Panc1 (cell line): Measurements from ENCODE around the gene RAB40B. TPM values are rescaled to one million over a fixed set of nuclear protein-coding genes. Genes with fewer than 3 reads are reported as not detected.

Experiments used
- ATAC-seq: fragments of 200-7000 bp; cut with Tn5 transposase; 2 replicates; pipeline ENCODE4 v1.9.1; 2020; ENCODE audit warnings: mild to moderate bottlenecking, moderate library complexity
- BruUV-seq: library from RNA; stranded (reverse); fragments of 400-500 nt; replicated peaks from 2 replicates; lab custom pipeline; 2021; lab: Mats Ljungman, UMichigan
- CTCF ChIA-PET: fragments of 300-600 bp; sonication (Branson Sonifier 250); formaldehyde crosslinking; loops from one replicate; lab custom pipeline; 2022; ENCODE audit warnings: antibody characterized with exemption; lab: Charles Lee
- POLR2A ChIA-PET: fragments of 300-600 bp; sonication (Branson Sonifier 250); formaldehyde crosslinking; loops from one replicate; lab custom pipeline; 2022; ENCODE audit warnings: antibody characterized with exemption; lab: Charles Lee
- DNase-seq: peaks from one replicate; pipeline ENCODE4 v3.0.0-alpha.2; 2010; ENCODE audit warnings: low read depth, low spot score
- H3K27ac ChIP-seq: 2 replicates; pipeline ENCODE4 v1.5.1; 2011; ENCODE audit warnings: mild to moderate bottlenecking, low read length, inconsistent platforms
- H3K27me3 ChIP-seq: fragments of 200-500 bp; sonication (Bioruptor generic); 2 replicates; pipeline ENCODE4 v1.6.0; 2014; ENCODE audit warnings: low read length, inconsistent platforms; ENCODE audit not compliant: control insufficient read depth, insufficient read depth
- H3K36me3 ChIP-seq: fragments of 200-500 bp; sonication (Bioruptor generic); 2 replicates; pipeline ENCODE4 v1.5.1; 2014; ENCODE audit warnings: inconsistent platforms, mild to moderate bottlenecking, low read length, moderate library complexity; ENCODE audit not compliant: control insufficient read depth, insufficient read depth
- H3K4me1 ChIP-seq: 2 replicates; pipeline ENCODE4 v1.5.1; 2011; ENCODE audit warnings: inconsistent platforms, mild to moderate bottlenecking, low read length, moderate library complexity; ENCODE audit not compliant: control insufficient read depth, insufficient read depth
- H3K4me3 ChIP-seq, 2 experiments: 2 replicates each; pipeline ENCODE4 v1.5.1; 2011 to 2012; ENCODE audit warnings: low read depth in 2 of 2, low read length in 2 of 2, mild to moderate bottlenecking in 2 of 2, inconsistent platforms in 1 of 2, moderate library complexity in 1 of 2
- H3K9me3 ChIP-seq: fragments of 200-500 bp; sonication (Bioruptor generic); 2 replicates; pipeline ENCODE4 v1.5.1; 2014; ENCODE audit warnings: low read depth, mild to moderate bottlenecking, inconsistent platforms, low read length, moderate library complexity; ENCODE audit not compliant: control insufficient read depth, insufficient read depth
- CTCF ChIP-seq: fragments of 450-650 bp; IDR thresholded peaks from 2 replicates; pipeline ENCODE4 v1.5.1; 2017; ENCODE audit warnings: mild to moderate bottlenecking
- POLR2AphosphoS5 ChIP-seq: IDR thresholded peaks from 2 replicates; pipeline ENCODE4 v1.6.1; 2012; ENCODE audit warnings: mild to moderate bottlenecking, low read depth, low read length, moderate library complexity
- REST ChIP-seq, 2 experiments: IDR thresholded peaks; 2 replicates each; pipeline ENCODE4 v1.6.1; 2011 to 2012; ENCODE audit warnings: low read depth in 2 of 2, control low read depth in 1 of 2, low read length in 1 of 2, mild to moderate bottlenecking in 1 of 2, moderate library complexity in 1 of 2; ENCODE audit not compliant: insufficient read depth in 1 of 2
- SIN3A ChIP-seq: IDR thresholded peaks from 2 replicates; pipeline ENCODE4 v1.6.1; 2012; ENCODE audit warnings: low read depth, mild to moderate bottlenecking, low read length, moderate library complexity, borderline replicate concordance; ENCODE audit not compliant: insufficient read depth
- TCF7L2 ChIP-seq: IDR thresholded peaks from 2 replicates; pipeline ENCODE4 v1.6.1; 2011; ENCODE audit warnings: mild to moderate bottlenecking, low read depth, low read length, inconsistent platforms
- in situ Hi-C: cut with HindIII; loops from 2 replicates; pipeline ENCODE4 v1.10.0; 2016; ENCODE audit warnings: low sequenced_read_pairs, low pct_unique_long_range_greater_than_20kb
- intact Hi-C: fragments of 100-400 bp; cut with micrococcal nuclease; formaldehyde crosslinking; loops from one replicate; pipeline ENCODE4 v1.10.0; 2022; ENCODE audit not compliant: unreplicated experiment
- total RNA-seq: library from RNA; stranded (reverse); gene quantifications from one replicate; pipeline ENCODE4 v1.2.1, GENCODE V29; 2021; ENCODE audit not compliant: unreplicated experiment

The RAB40B gene
- total RNA-seq, 1 experiment from 2014 or later: 7.1 TPM

GRCh38 chr17:82743344-82744219 is 45.1 kb upstream of the RAB40B start:
- intact Hi-C loops (no loop called here), in situ Hi-C loops (no loop called here)
- no peak for TF ChIP-seq SIN3A
- TF ChIP-seq TCF7L2: no peak
- TF ChIP-seq POLR2AphosphoS5: no peak
- no peak for TF ChIP-seq REST (IDR thresholded peaks at IDR 0.05; ENCODE audit: insufficient read depth in 1 of 2, low read depth in 2 of 2, low read length in 1 of 2)
- no peak for TF ChIP-seq CTCF
- Histone ChIP-seq H3K27me3 (no peaks in the 10 kb centered on the region), H3K9me3 (peaks cover 9% of the 10 kb centered on the region; the same call in 1 of the 2 replicates), H3K27ac (no peak overlapping the region), H3K4me3 (no peak overlapping the region), H3K4me1 (no peaks in the 10 kb centered on the region), H3K36me3 (no peaks in the 10 kb centered on the region)
- peak; percentile 66 for ATAC-seq
- ChIA-PET CTCF (interaction anchor here (0.6 kb wide), 2 partner anchors 15 to 28 kb away, joined by 3 to 9 read pairs; no protein-coding TSS in a partner anchor), POLR2A (interaction anchor here (0.7 kb wide), 1 partner anchor 16 kb away, joined by 7 read pairs; no protein-coding TSS in a partner anchor)
- no peak for DNase-seq
- no TSS peak for BruUV-seq

- Histone ChIP-seq H3K36me3 (no peaks in the 10 kb centered on the region), H3K4me3 (no peak overlapping the region), H3K27ac (no peak overlapping the region), H3K4me1 (no peaks in the 10 kb centered on the region), H3K27me3 (no peaks in the 10 kb centered on the region), H3K9me3 (peaks cover 9% of the 10 kb centered on the region; the same call in 1 of the 2 replicates)
- intact Hi-C loops: no loop called here
- in situ Hi-C loops: no loop called here
- TF ChIP-seq TCF7L2 (no peak), REST (IDR thresholded peaks at IDR 0.05; ENCODE audit: insufficient read depth in 1 of 2, low read depth in 2 of 2, low read length in 1 of 2) (no peak), POLR2AphosphoS5 (no peak), CTCF (no peak), SIN3A (no peak)
- BruUV-seq: TSS peak; percentile 50
- POLR2A ChIA-PET: interaction anchor here (0.7 kb wide), 1 partner anchor 191 kb away, joined by 3 read pairs; no protein-coding TSS in a partner anchor
- ATAC-seq: no peak
- no peak for DNase-seq
- CTCF ChIA-PET: no interaction called here
Observed at GRCh38 chr17:82740906-82741759, 42.6 kb upstream of the RAB40B start.
